HG03280 (cell line): Measurements from ENCODE around the gene TGM4.
"Not testable (repeated sequence)": the region's sequence is repeated elsewhere in the genome, so short reads cannot be mapped to it uniquely, and the experiment has no call there.

Source experiments
- ATAC-seq: cut with Tn5 transposase; IDR thresholded peaks from one replicate; pipeline ENCODE4 v1.9.1; 2021; ENCODE audit warnings: mild to moderate bottlenecking, moderate library complexity; ENCODE audit not compliant: unreplicated experiment

The TGM4 gene

DNA sequence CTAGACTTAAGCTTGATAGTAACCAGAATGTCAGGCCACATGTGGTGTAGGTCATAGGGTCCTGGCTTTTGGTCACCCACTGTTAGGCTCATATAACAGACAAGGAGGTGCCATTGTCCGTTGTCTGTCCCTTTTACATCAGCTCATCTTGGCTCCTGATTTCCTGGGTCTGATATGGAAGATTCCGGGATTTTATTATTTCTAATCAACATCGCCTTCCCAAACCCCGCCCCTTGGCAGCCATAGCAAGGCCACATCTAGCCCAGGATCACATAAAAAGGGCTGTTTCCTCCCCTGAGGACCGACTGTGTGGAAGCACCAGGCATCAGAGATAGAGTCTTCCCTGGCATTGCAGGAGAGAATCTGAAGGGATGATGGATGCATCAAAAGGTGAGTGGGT, at the start of gene TGM4:
Gene TGM4 (plus strand): TSS at position 301 of the 400 bp plus-strand sequence. CDS start 71 bp downstream, at position 372.
- no peak for ATAC-seq

DNA sequence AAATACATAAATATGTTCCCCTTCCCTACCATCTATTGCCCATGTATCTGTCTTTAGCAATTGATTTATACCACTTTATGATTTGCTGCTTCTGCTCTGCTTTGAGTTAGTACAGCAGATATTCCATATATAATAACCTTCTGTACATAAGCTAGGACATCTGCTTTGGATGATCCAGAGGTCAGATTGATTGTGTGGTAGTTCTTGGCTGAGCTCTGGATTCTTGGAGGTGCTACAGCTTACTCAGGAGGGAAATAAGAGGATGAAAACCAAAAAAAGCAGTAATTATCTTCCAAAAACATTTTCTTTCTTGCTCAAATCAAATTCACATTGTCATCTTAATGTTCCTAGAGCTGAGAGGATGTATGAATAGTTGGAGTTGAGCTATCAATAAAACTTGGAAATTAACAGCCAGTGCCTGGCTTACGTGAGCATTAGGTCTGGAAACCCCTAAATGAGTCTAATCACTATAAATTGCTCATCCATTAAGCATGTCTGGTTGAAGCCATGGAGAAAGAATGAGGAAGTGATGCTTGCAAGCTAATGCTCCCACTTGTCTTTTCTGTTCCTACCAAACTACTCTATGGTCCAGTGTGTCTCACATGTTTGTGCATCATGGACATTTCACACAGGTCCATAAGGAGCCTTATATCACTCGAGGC, 49.0 kb upstream of the TGM4 start:
- no peak for ATAC-seq

DNA sequence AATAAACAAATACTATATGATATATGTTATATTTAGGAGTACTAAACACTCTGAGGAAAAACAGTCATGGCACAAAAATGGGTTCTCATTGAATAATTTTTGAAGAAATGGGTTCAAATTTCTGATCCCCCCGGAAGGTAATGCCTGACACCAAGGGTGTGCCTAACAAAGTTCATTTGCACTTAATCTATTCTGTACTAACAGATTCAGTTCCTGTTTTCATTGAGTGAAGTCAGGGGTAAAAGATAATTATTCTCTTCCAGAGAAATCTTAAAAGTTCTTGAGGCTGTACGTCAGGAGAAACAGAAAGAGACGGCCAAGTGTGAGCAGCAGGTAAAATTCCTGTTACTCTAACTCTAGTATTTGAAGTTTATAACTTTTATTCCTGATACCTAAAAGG, 47.2 kb upstream of the TGM4 start:
- ATAC-seq = no peak

DNA sequence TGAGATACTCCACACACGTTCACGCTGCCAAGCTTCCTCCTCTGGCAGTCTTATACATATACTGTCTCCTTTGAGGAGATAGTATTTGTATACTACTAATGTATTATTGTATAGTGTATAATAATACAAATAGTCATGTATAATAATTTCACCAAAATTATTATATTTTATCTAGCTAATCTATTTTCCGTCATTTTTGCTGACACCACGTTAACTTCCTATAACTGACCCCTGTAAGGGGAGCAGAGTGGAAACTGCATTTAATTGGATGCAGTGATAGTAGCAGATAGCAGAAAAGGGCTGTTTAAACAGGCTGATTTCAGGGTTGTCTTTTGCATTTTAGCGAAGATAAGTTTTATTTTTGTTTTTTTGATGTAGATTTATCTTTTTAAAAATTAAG, 43.2 kb upstream of the TGM4 start:
- ATAC-seq = no peak

- ATAC-seq = no peak
Measured at GRCh38 chr3:44832032-44832431, 42.4 kb upstream of the TGM4 start.

DNA sequence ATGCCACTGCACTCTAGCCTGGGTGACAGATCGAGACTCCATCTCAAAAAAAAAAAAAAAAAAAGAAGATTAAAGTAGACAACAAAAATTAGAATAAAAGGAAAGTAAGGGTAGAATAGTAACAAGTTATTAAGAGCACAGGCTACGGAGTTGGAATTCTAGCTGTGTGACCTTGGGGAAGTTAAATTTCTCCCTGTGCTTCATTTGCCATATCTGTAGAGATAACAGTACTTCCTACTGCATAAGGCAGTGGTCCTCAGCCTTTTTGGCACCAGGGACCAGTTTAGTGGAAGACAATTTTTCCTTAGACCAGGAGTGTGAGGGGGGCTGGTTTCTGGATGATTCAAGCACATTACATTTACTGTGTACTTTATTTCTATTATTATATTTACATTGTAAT, 41.4 kb upstream of the TGM4 start:
- ATAC-seq = no peak

- ATAC-seq = no peak
Measured at GRCh38 chr3:44833394-44833793, 41.0 kb upstream of the TGM4 start.

GRCh38 chr3:44835684-44836083, 38.7 kb upstream of the TGM4 start:
- no peak for ATAC-seq

DNA sequence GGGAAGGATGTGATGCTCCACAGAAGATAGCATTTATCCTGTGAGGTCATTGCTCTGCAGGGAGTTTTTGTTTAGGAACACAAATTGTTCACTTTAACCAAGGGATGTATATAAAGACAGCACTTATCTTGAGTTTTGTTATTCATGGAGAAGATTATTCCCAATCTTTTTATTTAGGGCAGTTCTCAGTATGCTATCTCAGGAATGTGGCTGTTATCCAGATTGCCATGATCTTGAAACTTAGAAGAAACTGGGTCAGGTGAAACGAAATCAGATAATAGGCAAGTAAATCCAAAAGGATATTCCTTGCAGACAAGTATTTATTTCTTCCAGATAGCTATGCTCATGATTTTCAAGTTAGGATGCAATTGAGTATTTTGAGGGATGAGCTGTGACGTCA, 32.0 kb upstream of the TGM4 start:
- ATAC-seq = no peak

DNA sequence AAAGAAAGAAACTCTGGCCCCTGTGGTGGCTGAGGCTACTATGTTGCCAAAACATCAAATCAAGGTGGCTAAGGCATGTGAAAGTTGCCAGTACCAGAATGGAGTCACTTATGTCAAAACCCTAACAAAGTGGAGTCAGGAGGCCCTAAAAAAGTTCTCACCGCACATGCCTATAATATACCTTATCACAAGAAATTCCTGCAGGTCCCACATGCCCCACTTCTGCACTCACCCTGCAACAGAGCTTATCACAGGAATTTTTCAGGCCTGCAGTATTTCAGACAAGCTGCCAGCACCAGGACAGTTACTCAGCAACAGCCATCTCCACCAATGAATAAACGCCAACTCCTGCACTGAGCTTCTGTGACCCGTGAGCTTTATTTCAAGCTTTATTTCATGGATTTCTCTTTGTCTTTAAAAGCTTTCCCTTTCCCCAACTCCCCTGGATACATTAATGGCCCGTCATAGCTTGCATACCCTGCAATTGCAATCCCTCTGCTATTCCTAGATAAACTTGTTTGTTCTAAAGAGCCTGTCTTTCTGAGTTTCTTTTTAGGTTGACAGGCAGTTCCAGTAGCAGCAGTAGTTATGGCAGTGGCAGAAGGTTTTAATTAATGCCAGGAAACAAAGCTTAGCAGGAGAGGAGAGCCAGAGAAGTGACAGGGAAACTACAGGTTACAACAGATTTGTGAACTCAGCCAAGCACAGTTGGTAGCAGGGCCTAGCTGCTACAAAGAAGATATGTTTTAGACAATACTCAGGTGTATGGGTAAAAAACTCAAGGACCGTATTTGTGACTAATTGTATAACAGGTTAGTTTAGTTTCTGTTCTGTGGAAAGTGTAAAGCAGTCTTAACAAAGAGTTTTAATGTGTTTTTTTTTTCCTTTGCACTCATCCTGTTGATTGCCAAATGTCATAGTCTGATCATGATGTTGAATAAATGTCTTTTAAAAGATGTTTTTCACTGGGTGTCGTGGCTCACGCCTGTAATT, 28.6 kb upstream of the TGM4 start:
- no peak for ATAC-seq

DNA sequence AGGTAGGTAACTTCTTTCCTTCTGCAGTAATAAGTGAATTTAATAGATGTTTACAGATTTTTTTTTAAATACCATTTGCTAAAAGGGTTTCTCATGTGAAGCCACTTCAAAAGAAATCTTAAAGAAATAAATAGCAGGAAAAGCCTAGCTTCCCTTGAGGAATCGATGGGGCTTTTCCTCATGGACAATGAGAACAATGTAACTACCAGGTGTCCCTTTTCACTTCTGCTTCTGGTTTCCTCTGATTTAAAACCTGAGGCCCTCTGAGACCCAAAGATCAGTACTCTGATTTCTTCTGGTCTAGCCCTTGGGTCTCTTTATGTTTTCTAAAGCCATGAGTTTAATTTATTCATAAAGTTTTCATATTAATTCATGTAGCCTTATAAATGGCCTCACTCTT, 25.8 kb upstream of the TGM4 start:
- ATAC-seq = no peak

DNA sequence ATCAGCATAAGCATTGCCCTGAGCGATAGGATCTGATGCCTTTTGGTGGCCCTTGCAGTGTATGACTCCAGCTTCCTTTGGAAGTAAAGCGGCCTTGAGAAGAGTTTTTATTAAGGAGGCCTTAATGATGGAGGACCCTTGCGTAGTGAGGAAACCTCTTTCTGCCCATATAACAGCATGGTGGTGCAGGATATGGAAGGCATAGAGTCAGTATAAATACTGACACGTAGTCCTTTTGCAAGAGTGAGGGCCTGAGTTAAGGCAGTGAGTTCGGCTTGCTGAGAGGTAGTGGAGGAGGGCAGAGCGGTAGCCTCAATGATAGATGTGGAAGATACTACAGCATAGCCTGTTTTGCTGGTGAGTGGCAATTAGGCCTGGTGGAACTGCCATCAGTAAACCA, 17.7 kb upstream of the TGM4 start:
- not testable (repeated sequence) for ATAC-seq

DNA sequence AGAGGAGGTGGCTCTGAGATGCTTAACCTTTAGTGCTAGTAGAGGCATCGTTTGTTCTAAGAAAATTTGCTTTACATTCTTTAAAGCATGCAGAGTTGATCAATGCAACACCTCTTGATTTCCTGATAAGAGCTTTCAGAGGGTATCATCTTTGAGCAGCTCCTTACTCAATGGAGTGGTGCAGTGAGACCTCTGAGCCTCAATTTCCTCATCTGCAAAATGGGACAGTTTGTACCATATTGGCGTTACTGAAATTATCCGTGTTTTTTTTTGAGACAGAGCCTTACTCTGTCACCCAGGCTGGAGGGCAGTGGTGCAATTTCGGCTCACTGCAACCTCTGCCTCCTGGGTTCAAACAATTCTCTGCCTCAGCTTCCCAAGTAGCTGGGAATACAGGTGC, 14.3 kb upstream of the TGM4 start:
- ATAC-seq = no peak

GRCh38 chr3:44861412-44862225, 12.8 kb upstream of the TGM4 start, which contains the start of gene TMEM42:
Gene TMEM42 (plus strand): TSS chr3:44861912. CDS start chr3:44861925, 13 bp downstream.
- peak; percentile 97 for ATAC-seq

DNA sequence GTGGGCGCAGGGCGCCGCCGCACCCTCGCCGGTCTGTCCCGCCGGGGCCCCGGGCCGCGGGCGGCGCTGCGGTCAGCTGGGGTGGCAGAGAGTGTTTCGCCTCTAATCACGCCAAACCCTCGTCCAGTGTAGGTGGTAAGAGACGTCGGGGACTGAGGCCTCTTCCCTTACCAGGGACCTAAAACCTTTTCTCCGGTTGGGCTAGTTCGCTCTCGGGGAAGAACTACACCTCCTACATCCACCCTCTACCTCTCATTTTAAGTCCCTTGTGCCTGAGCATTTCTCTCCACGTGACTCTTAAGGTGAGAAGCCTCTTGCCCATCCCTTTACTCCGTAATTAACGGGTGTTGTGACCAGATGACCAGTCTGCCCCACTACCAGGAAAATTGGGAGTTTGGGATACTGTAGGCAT, 12.2 kb upstream of the TGM4 start:
- peak; percentile 29 for ATAC-seq

GRCh38 chr3:44865272-44866035, 9.0 kb upstream of the TGM4 start:
- ATAC-seq = no peak

DNA sequence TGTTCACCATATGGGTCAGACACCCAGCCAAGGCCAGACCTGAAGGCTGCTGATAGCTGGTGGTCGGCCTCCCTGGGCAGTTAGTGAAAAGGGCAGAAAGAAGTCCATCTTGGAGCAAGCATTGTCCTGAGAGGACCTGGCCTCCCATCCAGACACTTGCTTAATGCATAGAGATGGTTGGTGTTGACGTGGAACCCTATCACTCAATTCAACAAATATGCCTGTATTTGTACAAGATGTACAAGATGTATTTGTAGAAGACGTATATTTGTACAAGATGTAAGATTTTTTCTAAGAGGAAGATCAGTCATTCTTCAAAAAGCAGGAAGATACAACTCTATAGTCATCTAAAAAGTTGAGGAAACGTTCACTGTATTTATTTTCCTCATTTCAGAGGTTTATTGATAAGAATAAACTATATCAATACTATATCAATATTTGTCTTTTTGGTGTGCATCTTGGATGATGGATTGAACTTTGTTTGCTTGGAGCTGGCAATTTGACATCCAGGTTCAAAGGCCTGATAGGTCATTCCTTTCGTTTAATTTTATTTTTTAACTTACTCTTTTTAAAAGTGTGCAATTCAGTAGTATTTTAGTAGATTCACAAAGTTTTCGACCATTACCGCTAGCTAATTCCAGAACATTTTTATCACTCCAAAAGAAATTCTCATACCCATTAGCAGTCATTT, 6.8 kb upstream of the TGM4 start:
- ATAC-seq = no peak

- ATAC-seq = no peak
Measured at GRCh38 chr3:44870375-44871061, 3.9 kb upstream of the TGM4 start.

DNA sequence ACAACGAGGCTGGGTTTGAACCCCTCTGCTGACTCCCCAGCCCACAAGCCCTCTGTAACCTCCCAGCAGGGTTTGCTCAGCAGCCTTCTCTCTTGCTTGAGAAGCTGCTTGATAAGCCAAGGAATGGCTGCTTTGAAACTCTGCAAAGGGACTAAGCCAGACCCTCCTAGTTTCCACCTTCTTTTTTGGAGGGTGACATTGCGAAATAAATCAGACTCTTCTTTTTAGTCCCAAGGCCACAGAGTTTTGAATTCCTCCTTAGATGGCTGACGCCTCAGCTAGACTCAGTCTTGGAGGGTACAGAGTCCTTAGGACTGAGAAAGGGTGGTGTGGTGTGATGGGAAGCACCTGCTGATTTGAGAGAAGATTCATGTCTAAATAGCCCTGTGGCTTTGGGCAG, 1.2 kb downstream of the TGM4 start:
- no peak for ATAC-seq
